ENCODE measurements around the gene SRGN. TPM values are rescaled to one million over a fixed set of nuclear protein-coding genes. Genes with fewer than 3 reads are reported as not detected.

Gene SRGN
- total and polyA plus RNA-seq, 2 donors (not counting 1 experiment from before 2014, with no cell fraction given) = 83.9 to 363 TPM

DNA sequence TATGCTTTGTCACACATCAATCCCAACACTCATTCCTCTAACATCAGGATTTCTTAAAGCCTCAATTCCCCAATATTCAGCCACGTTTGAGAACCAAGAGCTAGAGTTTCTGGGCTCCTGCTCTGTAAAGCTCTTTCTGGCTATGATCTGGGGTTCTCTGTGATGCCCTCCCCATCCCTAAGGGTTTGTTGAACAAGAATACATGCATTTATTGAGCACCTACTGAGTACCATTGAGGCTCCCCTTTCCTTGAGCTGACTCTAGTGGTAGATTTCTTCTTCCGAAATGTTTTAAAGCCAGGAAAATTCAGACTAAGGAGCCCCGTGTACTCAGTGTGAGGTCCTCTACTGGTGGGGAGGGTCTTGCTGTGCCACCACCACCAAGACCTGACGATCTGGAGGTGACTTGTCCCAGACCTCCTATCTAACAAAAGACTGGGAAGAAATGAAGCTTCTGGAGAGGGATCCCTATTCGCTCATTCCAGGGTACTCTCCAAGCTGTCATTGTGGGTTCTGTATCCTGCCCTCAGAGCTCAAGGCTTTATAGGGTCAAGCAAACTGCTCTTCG lies 23.1 kb upstream of the SRGN start:
- H3K27ac ChIP-seq (ENCODE audit: insufficient read depth, low read length) = peak overlapping the region; percentile 71
- H3K9me3 ChIP-seq (ENCODE audit: control insufficient read depth, insufficient read depth, low read depth, low read length) = no peaks in the 10 kb centered on the region
- no peak overlapping the region for H3K4me3 ChIP-seq (replicated peaks in 1 of 4; ENCODE audit: control extremely low read depth in 1 of 4, insufficient read depth in 1 of 4, low read depth in 3 of 4, low read length in 4 of 4)
- no peak overlapping the region for H3K9ac ChIP-seq (ENCODE audit: insufficient read depth, low read length)
- H3K27me3 ChIP-seq (ENCODE audit: control insufficient read depth, insufficient read depth, low read length) = no peaks in the 10 kb centered on the region
- no peak overlapping the region for H2AFZ ChIP-seq (ENCODE audit: low read length)
- no peak for DNase-seq (ENCODE audit: low read depth in 2 of 2)
- no peaks in the 10 kb centered on the region for H3K36me3 ChIP-seq (ENCODE audit: control insufficient read depth, insufficient read depth, low read length)
- H3K4me1 ChIP-seq (ENCODE audit: control insufficient read depth, extremely low read depth, insufficient read depth, low read length) = peaks cover 26% of the 10 kb centered on the region
- H3K4me2 ChIP-seq (ENCODE audit: extremely low read depth, insufficient read depth, low read length) = no peak overlapping the region
- no peaks in the 10 kb centered on the region for H4K20me1 ChIP-seq (ENCODE audit: control insufficient read depth, extremely low read depth, insufficient read depth, low read length)
- H3K79me2 ChIP-seq (ENCODE audit: control insufficient read depth, insufficient read depth, low read length) = no peaks in the 10 kb centered on the region
- TF ChIP-seq CTCF (conservative IDR thresholded peaks at IDR 0.05 in 1 of 2, IDR thresholded peaks at IDR 0.05 in 1 of 2; ENCODE audit: low read depth in 1 of 2, low read length in 2 of 2) (no peak), EZH2 (IDR thresholded peaks at IDR 0.05; ENCODE audit: low read length, missing control alignments) (no peak)

- peak overlapping the region; percentile 71 for H3K27ac ChIP-seq (ENCODE audit: insufficient read depth, low read length)
- peak overlapping the region; percentile 20 for H2AFZ ChIP-seq (ENCODE audit: low read length)
- no peak overlapping the region for H3K4me3 ChIP-seq (replicated peaks in 1 of 4; ENCODE audit: control extremely low read depth in 1 of 4, insufficient read depth in 1 of 4, low read depth in 3 of 4, low read length in 4 of 4)
- H4K20me1 ChIP-seq (ENCODE audit: control insufficient read depth, extremely low read depth, insufficient read depth, low read length) = no peaks in the 10 kb centered on the region
- peak overlapping the region; percentile 9 for H3K4me2 ChIP-seq (ENCODE audit: extremely low read depth, insufficient read depth, low read length)
- H3K36me3 ChIP-seq (ENCODE audit: control insufficient read depth, insufficient read depth, low read length) = no peaks in the 10 kb centered on the region
- peak; percentile 60 to 65 for DNase-seq (ENCODE audit: low read depth in 2 of 2)
- H3K79me2 ChIP-seq (ENCODE audit: control insufficient read depth, insufficient read depth, low read length) = no peaks in the 10 kb centered on the region
- TF ChIP-seq CTCF (conservative IDR thresholded peaks at IDR 0.05 in 1 of 2, IDR thresholded peaks at IDR 0.05 in 1 of 2; ENCODE audit: low read depth in 1 of 2, low read length in 2 of 2) (no peak), EZH2 (IDR thresholded peaks at IDR 0.05; ENCODE audit: low read length, missing control alignments) (no peak)
- peaks cover 26% of the 10 kb centered on the region for H3K4me1 ChIP-seq (ENCODE audit: control insufficient read depth, extremely low read depth, insufficient read depth, low read length)
- no peak overlapping the region for H3K9ac ChIP-seq (ENCODE audit: insufficient read depth, low read length)
- H3K27me3 ChIP-seq (ENCODE audit: control insufficient read depth, insufficient read depth, low read length) = no peaks in the 10 kb centered on the region
- no peaks in the 10 kb centered on the region for H3K9me3 ChIP-seq (ENCODE audit: control insufficient read depth, insufficient read depth, low read depth, low read length)
Measured at GRCh38 chr10:69065406-69066361, 22.2 kb upstream of the SRGN start.

DNA sequence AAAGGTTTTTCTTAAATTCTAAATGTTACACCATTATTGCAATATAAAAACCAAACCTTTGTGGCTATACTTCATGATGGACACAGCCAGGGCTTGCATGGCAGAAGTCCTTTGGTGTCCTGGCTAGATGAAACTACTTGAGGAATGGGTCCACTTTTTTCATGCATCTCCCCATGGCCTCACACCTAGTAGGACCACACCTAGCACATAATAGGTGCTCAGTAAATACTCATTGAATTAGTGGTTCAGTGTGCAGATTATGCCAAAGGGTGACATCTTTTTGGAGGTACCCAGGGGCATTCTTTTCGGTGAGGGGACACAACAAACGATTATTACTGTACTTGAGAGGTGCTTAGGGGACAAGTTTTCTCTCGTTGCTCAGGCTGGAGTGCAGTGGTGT lies 20.7 kb upstream of the SRGN start:
- H2AFZ ChIP-seq (ENCODE audit: low read length) = no peak overlapping the region
- no peaks in the 10 kb centered on the region for H3K9me3 ChIP-seq (ENCODE audit: control insufficient read depth, insufficient read depth, low read depth, low read length)
- peaks cover 20% of the 10 kb centered on the region for H3K4me1 ChIP-seq (ENCODE audit: control insufficient read depth, extremely low read depth, insufficient read depth, low read length)
- no peak for DNase-seq (ENCODE audit: low read depth in 2 of 2)
- no peak overlapping the region for H3K27ac ChIP-seq (ENCODE audit: insufficient read depth, low read length)
- H3K4me2 ChIP-seq (ENCODE audit: extremely low read depth, insufficient read depth, low read length) = no peak overlapping the region
- H3K79me2 ChIP-seq (ENCODE audit: control insufficient read depth, insufficient read depth, low read length) = no peaks in the 10 kb centered on the region
- H3K9ac ChIP-seq (ENCODE audit: insufficient read depth, low read length) = no peak overlapping the region
- no peaks in the 10 kb centered on the region for H3K36me3 ChIP-seq (ENCODE audit: control insufficient read depth, insufficient read depth, low read length)
- H4K20me1 ChIP-seq (ENCODE audit: control insufficient read depth, extremely low read depth, insufficient read depth, low read length) = no peaks in the 10 kb centered on the region
- no peak for TF ChIP-seq CTCF (conservative IDR thresholded peaks at IDR 0.05 in 1 of 2, IDR thresholded peaks at IDR 0.05 in 1 of 2; ENCODE audit: low read depth in 1 of 2, low read length in 2 of 2)
- no peak for TF ChIP-seq EZH2 (IDR thresholded peaks at IDR 0.05; ENCODE audit: low read length, missing control alignments)
- no peaks in the 10 kb centered on the region for H3K27me3 ChIP-seq (ENCODE audit: control insufficient read depth, insufficient read depth, low read length)
- H3K4me3 ChIP-seq (replicated peaks in 1 of 4; ENCODE audit: control extremely low read depth in 1 of 4, insufficient read depth in 1 of 4, low read depth in 3 of 4, low read length in 4 of 4) = no peak overlapping the region
